Neutrophil (primary cell): ENCODE data around the gene KLHL25.

Experiments used
- H3K27ac ChIP-seq: fragments of 200-600 bp; sonication (generic); 2 replicates; pipeline ENCODE4 v1.5.1; 2016; ENCODE audit warnings: mild to moderate bottlenecking, moderate library complexity
- H3K27me3 ChIP-seq: fragments of 200-600 bp; sonication (generic); 2 replicates; pipeline ENCODE4 v1.6.0; 2016; ENCODE audit warnings: mild to moderate bottlenecking
- H3K36me3 ChIP-seq: fragments of 200-600 bp; sonication (generic); 2 replicates; pipeline ENCODE4 v1.5.1; 2017
- H3K4me1 ChIP-seq, 2 experiments: fragments of 200-600 bp in 1 of 2; sonication (generic) in 1 of 2; 1 replicate in 1 of 2; 2 replicates in 1 of 2; pipeline versions ENCODE4 v1.5.1 to v1.6.1; 2013 to 2016; ENCODE audit warnings: low read depth in 1 of 2, low read length in 1 of 2, mild to moderate bottlenecking in 1 of 2, moderate library complexity in 1 of 2; ENCODE audit not compliant: control insufficient read depth in 1 of 2, insufficient read depth in 1 of 2
- H3K4me3 ChIP-seq, 2 experiments: fragments of 200-600 bp in 1 of 2; sonication (generic) in 1 of 2; 1 replicate in 1 of 2; 2 replicates in 1 of 2; pipeline ENCODE4 v1.5.1; 2013 to 2016; ENCODE audit warnings: low read depth in 1 of 2, low read length in 1 of 2, mild to moderate bottlenecking in 1 of 2, moderate library complexity in 1 of 2
- H3K9me3 ChIP-seq: fragments of 200-600 bp; sonication (generic); 2 replicates; pipeline ENCODE4 v1.5.1; 2016
- TF ChIP-seq, protein P1 (sequence below): fragments of 200-600 bp; sonication (generic); IDR thresholded peaks from 2 replicates; pipeline ENCODE4 v1.5.1; 2016; ENCODE audit warnings: antibody characterized with exemption

KLHL25 gene

DNA sequence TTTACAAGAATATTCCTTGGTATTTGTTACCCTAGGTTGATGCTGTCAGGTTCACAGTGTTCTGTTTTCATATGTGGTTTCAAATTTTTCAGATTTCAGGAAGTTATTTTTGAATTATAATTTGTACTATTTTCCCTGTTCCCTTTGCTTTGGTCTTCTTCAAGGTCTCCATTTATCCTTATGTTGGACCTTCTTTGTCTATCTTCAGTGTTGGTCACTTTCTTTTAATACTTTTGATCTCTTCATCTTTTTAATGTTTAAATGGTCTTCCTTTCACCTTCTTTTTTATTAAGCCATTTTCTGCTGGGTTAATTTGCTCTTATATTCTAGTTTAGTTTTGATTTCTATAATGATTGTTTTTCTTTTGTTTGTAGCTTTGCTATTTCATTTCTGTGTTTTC is 61.3 kb downstream of the KLHL25 start:
- no peaks in the 10 kb centered on the region for H3K4me1 ChIP-seq
- TF ChIP-seq, protein P1, sequence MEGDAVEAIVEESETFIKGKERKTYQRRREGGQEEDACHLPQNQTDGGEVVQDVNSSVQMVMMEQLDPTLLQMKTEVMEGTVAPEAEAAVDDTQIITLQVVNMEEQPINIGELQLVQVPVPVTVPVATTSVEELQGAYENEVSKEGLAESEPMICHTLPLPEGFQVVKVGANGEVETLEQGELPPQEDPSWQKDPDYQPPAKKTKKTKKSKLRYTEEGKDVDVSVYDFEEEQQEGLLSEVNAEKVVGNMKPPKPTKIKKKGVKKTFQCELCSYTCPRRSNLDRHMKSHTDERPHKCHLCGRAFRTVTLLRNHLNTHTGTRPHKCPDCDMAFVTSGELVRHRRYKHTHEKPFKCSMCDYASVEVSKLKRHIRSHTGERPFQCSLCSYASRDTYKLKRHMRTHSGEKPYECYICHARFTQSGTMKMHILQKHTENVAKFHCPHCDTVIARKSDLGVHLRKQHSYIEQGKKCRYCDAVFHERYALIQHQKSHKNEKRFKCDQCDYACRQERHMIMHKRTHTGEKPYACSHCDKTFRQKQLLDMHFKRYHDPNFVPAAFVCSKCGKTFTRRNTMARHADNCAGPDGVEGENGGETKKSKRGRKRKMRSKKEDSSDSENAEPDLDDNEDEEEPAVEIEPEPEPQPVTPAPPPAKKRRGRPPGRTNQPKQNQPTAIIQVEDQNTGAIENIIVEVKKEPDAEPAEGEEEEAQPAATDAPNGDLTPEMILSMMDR, result no peak
- no peak overlapping the region for H3K4me3 ChIP-seq
- H3K27me3 ChIP-seq, result no peaks in the 10 kb centered on the region
- H3K36me3 ChIP-seq, result peaks cover 95% of the 10 kb centered on the region
- no peak overlapping the region for H3K27ac ChIP-seq
- H3K9me3 ChIP-seq, result no peaks in the 10 kb centered on the region

DNA sequence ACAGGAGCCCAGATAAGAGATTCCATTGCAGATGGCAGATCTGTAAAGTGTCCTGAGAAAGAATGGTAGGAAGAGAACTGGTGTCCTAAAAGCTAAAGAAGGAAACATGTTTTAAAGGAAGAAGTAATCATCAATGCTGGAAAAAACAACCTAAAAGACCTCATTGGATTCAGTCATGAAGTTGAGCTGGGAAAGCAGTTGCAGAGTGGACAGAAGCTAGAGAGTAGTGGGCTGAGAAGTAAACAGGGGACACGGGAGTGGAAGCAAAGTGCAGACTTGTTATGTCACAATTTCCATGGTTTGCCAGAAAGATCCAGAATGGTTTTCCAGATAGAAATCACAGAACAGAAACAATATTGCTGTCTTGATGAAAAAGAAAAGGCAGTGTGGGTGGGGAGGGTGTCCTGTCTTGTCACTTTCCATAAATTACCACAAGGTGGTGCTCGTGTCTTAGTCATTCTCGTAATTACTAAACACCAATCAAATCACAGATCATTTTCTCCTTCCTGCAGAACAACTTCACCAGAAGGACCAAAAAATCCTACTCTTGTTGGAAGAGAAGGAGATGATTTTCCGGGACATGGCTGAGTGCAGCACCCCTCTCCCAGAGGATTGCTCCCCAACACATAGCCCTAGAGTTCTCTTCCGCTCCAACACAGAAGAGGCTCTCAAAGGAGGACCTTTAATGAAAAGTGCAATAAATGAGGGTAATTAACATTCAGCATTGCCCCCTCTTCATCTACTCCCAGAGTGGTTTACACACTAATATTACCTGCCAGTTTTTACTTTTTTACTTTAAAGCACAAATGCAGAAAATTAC is 64.5 kb downstream of the KLHL25 start:
- TF ChIP-seq, protein P1, result peak; percentile 56
- Histone ChIP-seq H3K27ac (peak overlapping the region; percentile 32), H3K4me3 (no peak overlapping the region), H3K9me3 (no peaks in the 10 kb centered on the region), H3K4me1 (no peaks in the 10 kb centered on the region), H3K36me3 (peaks cover 95% of the 10 kb centered on the region), H3K27me3 (no peaks in the 10 kb centered on the region)

DNA sequence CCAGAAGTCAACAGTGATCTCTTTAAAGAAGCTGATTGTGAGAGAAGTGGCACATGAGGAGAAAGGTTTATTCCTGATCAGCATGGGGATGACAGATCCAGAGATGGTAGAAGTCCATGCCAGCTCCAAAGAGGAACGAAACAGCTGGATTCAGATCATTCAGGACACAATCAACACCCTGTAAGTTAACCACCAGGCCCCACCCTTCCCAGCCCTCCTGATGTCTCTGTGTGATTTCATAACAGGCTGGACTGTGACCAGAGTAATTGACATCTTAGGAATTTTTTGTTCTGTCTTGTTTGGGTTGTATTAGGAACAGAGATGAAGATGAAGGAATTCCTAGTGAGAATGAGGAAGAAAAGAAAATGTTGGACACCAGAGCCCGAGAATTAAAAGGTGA is 67.7 kb downstream of the KLHL25 start:
- H3K36me3 ChIP-seq, result peaks cover 99% of the 10 kb centered on the region
- no peaks in the 10 kb centered on the region for H3K27me3 ChIP-seq
- H3K4me1 ChIP-seq, result no peaks in the 10 kb centered on the region
- TF ChIP-seq, protein P1, result no peak
- no peak overlapping the region for H3K27ac ChIP-seq
- H3K4me3 ChIP-seq, result no peak overlapping the region
- H3K9me3 ChIP-seq, result no peaks in the 10 kb centered on the region

DNA sequence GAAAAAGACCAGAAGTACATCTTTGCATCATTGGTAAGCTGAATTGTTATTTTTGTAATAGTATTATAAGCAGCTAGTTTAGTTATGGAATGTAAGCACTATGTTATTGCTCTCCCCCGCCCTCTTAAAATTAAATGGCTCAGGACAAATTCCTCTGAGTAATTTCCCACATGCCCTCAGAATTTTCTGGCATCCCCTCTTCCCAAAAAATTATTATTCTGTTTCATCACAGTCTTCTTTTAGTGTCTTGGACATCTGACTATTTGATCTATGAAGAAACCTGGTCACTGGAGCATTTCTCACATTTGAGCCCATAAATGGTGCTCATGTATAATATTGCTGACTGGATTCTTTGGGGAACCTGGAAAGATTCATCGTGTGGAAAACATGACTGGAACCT is 68.3 kb downstream of the KLHL25 start:
- Histone ChIP-seq H3K4me3 (no peak overlapping the region), H3K9me3 (no peaks in the 10 kb centered on the region), H3K4me1 (no peaks in the 10 kb centered on the region), H3K27ac (no peak overlapping the region), H3K36me3 (peaks cover 99% of the 10 kb centered on the region), H3K27me3 (no peaks in the 10 kb centered on the region)
- TF ChIP-seq, protein P1, result no peak

DNA sequence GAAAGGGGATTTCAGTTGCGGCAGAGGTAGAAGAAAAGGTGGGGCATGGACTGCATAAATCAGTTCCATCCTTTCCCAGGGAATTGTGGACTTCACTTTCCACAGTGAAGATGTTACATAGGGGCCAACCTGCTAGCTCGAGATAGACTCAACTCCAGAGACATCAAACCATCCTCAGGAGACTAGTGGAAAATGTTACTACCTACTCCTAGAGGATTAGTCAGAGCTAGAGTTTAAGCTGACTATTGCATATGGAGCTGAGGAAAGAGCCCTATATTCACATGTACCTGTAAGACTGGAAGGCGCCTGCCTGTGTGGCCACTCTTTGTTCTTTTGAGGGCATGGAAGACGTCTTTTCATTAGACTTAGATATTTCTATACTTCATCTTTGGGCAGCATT is 69.2 kb downstream of the KLHL25 start:
- peaks cover 99% of the 10 kb centered on the region for H3K36me3 ChIP-seq
- TF ChIP-seq, protein P1, result no peak

More for the DNA sequence above, 69.2 kb downstream of the KLHL25 start:
- Histone ChIP-seq H3K4me1 (no peaks in the 10 kb centered on the region), H3K9me3 (no peaks in the 10 kb centered on the region), H3K27ac (no peak overlapping the region), H3K27me3 (no peaks in the 10 kb centered on the region), H3K4me3 (no peak overlapping the region)
